Esophagus (tissue), 2 donors: Measurements from ENCODE around the gene RARB. TPM values are rescaled to one million over a fixed set of nuclear protein-coding genes. Genes with fewer than 3 reads are reported as not detected.
A peak's percentile ranks its signal among the peaks of the same experiment; 100 is the strongest.

Source experiments
- H3K27ac ChIP-seq, 2 donors: one replicate each; pipeline ENCODE4 v1.5.1; 2013; ENCODE audit warnings: low read depth in 2 of 2, mild to moderate bottlenecking in 2 of 2, inconsistent platforms in 1 of 2, low read length in 1 of 2, moderate library complexity in 1 of 2
- H3K27me3 ChIP-seq, 2 donors: one replicate each; pipeline ENCODE4 v1.6.1; 2013; ENCODE audit warnings: low read length in 2 of 2, control low read depth in 1 of 2, mild to moderate bottlenecking in 1 of 2; ENCODE audit not compliant: insufficient read depth in 2 of 2, control insufficient read depth in 1 of 2
- H3K36me3 ChIP-seq, 2 donors: one replicate each; pipeline ENCODE4 v1.6.1; 2013; ENCODE audit warnings: low read length in 1 of 2; ENCODE audit not compliant: control insufficient read depth in 2 of 2, insufficient read depth in 2 of 2
- H3K4me1 ChIP-seq, 2 donors: one replicate each; pipeline ENCODE4 v1.6.1; 2013; ENCODE audit warnings: low read length in 1 of 2; ENCODE audit not compliant: control insufficient read depth in 2 of 2, insufficient read depth in 2 of 2
- H3K4me3 ChIP-seq, 2 donors: one replicate each; pipeline ENCODE4 v1.5.1; 2013; ENCODE audit warnings: low read length in 2 of 2, mild to moderate bottlenecking in 2 of 2, low read depth in 1 of 2, moderate library complexity in 1 of 2
- H3K9me3 ChIP-seq, 2 donors: one replicate each; pipeline ENCODE4 v1.6.1; 2013; ENCODE audit warnings: mild to moderate bottlenecking in 2 of 2, low read depth in 1 of 2, low read length in 1 of 2, moderate library complexity in 1 of 2; ENCODE audit not compliant: control insufficient read depth in 2 of 2, insufficient read depth in 1 of 2
- WGBS, 2 donors: extraction: QIAGEN DNeasy Blood & Tissue Kit; methylation state at CpG; one replicate each; pipeline ENCODE4 v1.1.7; 2013; 5-methylcytosine and 5-hydroxymethylcytosine counted together
- polyA plus RNA-seq, 2 donors: library from polyadenylated mRNA; stranded (reverse); fragments of 200-250 nt; gene quantifications; one replicate each; pipeline ENCODE4 v1.2.3, GENCODE V29; 2013
- donor health status: healthy with polysubstance abuse.
- donor health status: Bipolar disorder and iron deficiency.

Gene RARB
- polyA plus RNA-seq, 2 donors, result 1.6 to 2.2 TPM

- Histone ChIP-seq H3K27ac (peak overlapping the region; percentile 29 to 49), H3K9me3 (no peaks in the 10 kb centered on the region), H3K4me1 (no peaks in the 10 kb centered on the region), H3K36me3 (no peaks in the 10 kb centered on the region), H3K4me3 (peak overlapping the region in 1 of 2 donors; percentile 92), H3K27me3 (no peaks in the 10 kb centered on the region)
- WGBS, 2 donors, result 26 to 34% methylated on average over 12 of the region's 12 CpGs
These were observed 1.6 kb downstream of the RARB start for GRCh38 chr3:25429361-25430286.

DNA sequence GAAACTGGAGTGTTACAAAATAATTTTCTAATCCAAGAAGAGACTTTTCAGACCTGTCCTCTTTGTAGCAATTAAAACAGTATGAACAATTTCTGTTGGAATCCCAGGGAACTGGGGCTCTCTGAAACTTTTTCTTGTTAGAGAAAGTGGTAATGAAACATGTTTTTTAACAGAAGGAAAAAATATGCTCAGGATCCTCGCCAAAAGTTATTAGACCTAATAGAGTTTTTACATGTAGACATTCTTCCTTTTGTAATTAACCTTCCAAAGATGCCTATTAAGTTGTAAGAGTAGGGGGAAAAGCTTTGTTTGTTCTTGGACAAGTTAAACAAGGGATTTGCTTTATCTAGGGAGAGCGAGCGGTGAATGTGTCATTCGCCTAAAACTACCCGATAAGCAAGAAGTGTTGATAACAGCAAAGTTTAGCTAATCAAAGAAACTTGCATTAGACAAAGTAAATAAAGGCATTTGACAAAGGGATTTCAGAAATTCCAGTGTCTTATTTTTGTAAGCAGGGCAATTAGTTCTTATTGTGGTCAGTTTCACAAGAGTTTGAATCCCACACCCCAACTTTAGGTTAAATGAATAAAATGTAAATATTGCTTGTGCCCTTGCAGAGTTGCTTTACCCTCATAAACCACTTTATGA, 2.3 kb downstream of the RARB start:
- Histone ChIP-seq H3K36me3 (no peaks in the 10 kb centered on the region), H3K4me1 (no peaks in the 10 kb centered on the region), H3K27ac (peak overlapping the region in 1 of 2 donors; percentile 29), H3K4me3 (peak overlapping the region in 1 of 2 donors; percentile 92), H3K9me3 (no peaks in the 10 kb centered on the region), H3K27me3 (no peaks in the 10 kb centered on the region)
- 25 to 35% methylated on average over 5 of the region's 5 CpGs for WGBS, 2 donors

DNA sequence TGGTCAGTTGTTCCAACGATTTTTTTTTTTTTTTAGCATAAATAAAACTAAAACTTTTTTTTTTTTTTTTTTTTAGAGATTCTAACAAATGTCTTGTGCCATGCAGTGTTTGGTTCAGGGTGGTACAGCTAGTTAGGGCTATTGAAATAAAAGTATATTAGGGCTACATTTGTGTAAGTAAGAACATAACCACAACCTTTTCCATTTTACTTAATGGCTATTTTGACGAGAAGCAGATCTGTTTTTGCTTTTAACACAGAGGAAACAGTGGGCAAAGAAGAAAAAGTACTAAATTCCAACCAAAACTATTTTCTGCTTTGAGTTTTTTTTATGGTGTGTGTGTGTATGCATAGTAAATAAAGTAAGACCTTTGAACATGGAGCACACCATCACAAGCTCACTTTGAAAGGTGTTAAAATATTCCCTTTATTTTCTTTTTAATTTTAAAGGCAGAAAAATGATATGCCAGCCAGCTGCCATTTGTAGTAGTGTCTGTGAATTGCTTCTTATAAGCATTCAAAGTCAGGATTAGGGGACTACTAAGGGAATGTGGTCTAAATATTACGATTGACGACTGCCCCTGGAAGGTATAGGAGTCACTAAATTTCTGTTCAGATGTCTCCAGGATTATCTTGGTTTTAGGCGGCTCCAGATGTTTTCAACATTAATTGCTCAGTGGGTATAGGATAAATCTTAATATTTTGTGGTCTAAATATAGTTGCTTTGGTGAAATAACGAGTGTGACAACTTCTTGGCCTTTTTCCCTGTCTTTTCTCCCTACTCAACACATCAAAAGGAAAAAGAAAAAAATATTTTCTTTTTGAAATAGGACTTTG, 3.1 kb downstream of the RARB start:
- 31 to 39% methylated on average over 6 of the region's 6 CpGs for WGBS, 2 donors
- no peaks in the 10 kb centered on the region for H3K36me3 ChIP-seq
- no peaks in the 10 kb centered on the region for H3K9me3 ChIP-seq
- peak overlapping the region in 1 of 2 donors; percentile 92 for H3K4me3 ChIP-seq
- no peaks in the 10 kb centered on the region for H3K4me1 ChIP-seq
- no peaks in the 10 kb centered on the region for H3K27me3 ChIP-seq
- H3K27ac ChIP-seq, result no peak overlapping the region

GRCh38 chr3:25432176-25432720, 4.2 kb downstream of the RARB start:
- 78 to 79% methylated on average over 4 of the region's 4 CpGs for WGBS, 2 donors
- no peaks in the 10 kb centered on the region for H3K27me3 ChIP-seq
- no peaks in the 10 kb centered on the region for H3K36me3 ChIP-seq
- H3K9me3 ChIP-seq, result no peaks in the 10 kb centered on the region
- H3K4me1 ChIP-seq, result no peaks in the 10 kb centered on the region
- H3K4me3 ChIP-seq, result no peak overlapping the region
- no peak overlapping the region for H3K27ac ChIP-seq

- WGBS, 2 donors, result 73 to 75% methylated on average over 2 of the region's 2 CpGs
- Histone ChIP-seq H3K4me3 (no peak overlapping the region), H3K4me1 (no peaks in the 10 kb centered on the region), H3K27me3 (no peaks in the 10 kb centered on the region), H3K27ac (no peak overlapping the region), H3K9me3 (no peaks in the 10 kb centered on the region), H3K36me3 (no peaks in the 10 kb centered on the region)
These were observed 5.0 kb downstream of the RARB start for GRCh38 chr3:25433106-25433505.

DNA sequence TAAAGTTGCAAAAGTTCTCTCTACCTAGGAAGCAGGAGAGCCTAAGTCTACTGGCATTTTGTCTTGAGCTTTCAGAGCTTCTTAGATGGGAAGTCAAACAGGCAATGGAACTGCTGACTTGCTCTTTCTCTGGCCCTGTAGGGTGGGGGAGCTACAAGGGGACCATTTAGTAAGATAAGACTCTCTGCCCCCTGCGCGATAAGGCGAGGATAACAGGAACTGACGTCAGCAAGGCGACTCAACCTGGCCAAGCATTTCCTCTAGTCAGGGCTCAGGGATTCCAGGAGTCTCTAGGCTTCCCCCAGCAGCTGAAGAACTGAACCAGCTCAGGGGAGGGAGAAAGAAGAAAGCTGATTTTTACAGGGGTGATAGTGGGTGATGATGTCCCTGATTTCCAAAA, 5.8 kb downstream of the RARB start:
- no peaks in the 10 kb centered on the region for H3K27me3 ChIP-seq
- no peaks in the 10 kb centered on the region for H3K4me1 ChIP-seq
- no peaks in the 10 kb centered on the region for H3K36me3 ChIP-seq
- H3K9me3 ChIP-seq, result no peaks in the 10 kb centered on the region
- H3K27ac ChIP-seq, result peak overlapping the region in 1 of 2 donors; percentile 63
- no peak overlapping the region for H3K4me3 ChIP-seq
- WGBS, 2 donors, result 64 to 65% methylated on average over 5 of the region's 5 CpGs

GRCh38 chr3:25437953-25438352, 9.9 kb downstream of the RARB start:
- Histone ChIP-seq H3K9me3 (no peaks in the 10 kb centered on the region), H3K4me1 (no peaks in the 10 kb centered on the region), H3K4me3 (no peak overlapping the region), H3K36me3 (no peaks in the 10 kb centered on the region), H3K27ac (peak overlapping the region in 1 of 2 donors; percentile 8), H3K27me3 (no peaks in the 10 kb centered on the region)
- WGBS, 2 donors, result 69 to 70% methylated on average over 6 of the region's 6 CpGs

GRCh38 chr3:25438791-25439555, 10.9 kb downstream of the RARB start:
- Histone ChIP-seq H3K9me3 (no peaks in the 10 kb centered on the region), H3K27me3 (no peaks in the 10 kb centered on the region), H3K27ac (peak overlapping the region in 1 of 2 donors; percentile 55), H3K4me3 (no peak overlapping the region), H3K4me1 (no peaks in the 10 kb centered on the region), H3K36me3 (no peaks in the 10 kb centered on the region)
- WGBS, 2 donors, result 75 to 79% methylated on average over 6 of the region's 6 CpGs
